Endothelial cell of umbilical vein (primary cell): ENCODE results near the gene ACTL7B.

Experiments used
- CTCF ChIP-seq, 2 donors: IDR thresholded peaks; 1 replicate in 1 of 2; 2 replicates in 1 of 2; pipeline ENCODE4 v1.5.1; 2011; ENCODE audit warnings: low read length in 2 of 2, mild to moderate bottlenecking in 2 of 2, moderate library complexity in 2 of 2, control low read depth in 1 of 2, inconsistent platforms in 1 of 2, low read depth in 1 of 2; ENCODE audit not compliant: insufficient read depth in 1 of 2; ENCODE audit errors: extremely low read depth in 1 of 2
- EZH2 ChIP-seq: IDR thresholded peaks from 2 replicates; pipeline ENCODE4 v1.6.1; 2012; ENCODE audit warnings: borderline replicate concordance, low read depth, mild to moderate bottlenecking, moderate library complexity, low read length, inconsistent platforms; ENCODE audit not compliant: severe bottlenecking
- GATA2 ChIP-seq: IDR thresholded peaks from 2 replicates; pipeline ENCODE4 v1.7.0; 2011; ENCODE audit warnings: low read depth, mild to moderate bottlenecking, moderate library complexity, mixed read lengths, low read length; ENCODE audit not compliant: insufficient read length, insufficient read depth
- JUN ChIP-seq: IDR thresholded peaks from 2 replicates; pipeline ENCODE4 v1.6.1; 2011; ENCODE audit warnings: borderline replicate concordance, low read depth; ENCODE audit not compliant: insufficient read length, insufficient read depth
- POLR2A ChIP-seq: IDR thresholded peaks from 2 replicates; pipeline ENCODE4 v1.6.1; 2012; ENCODE audit warnings: low read depth, mild to moderate bottlenecking, control low read depth, low read length
- POLR2AphosphoS5 ChIP-seq: IDR thresholded peaks from 2 replicates; pipeline ENCODE4 v1.6.1; 2012; ENCODE audit warnings: low read depth, mild to moderate bottlenecking, control low read depth, low read length, moderate library complexity; ENCODE audit not compliant: insufficient read depth
- TF ChIP-seq, protein P1 (sequence below): IDR thresholded peaks from 2 replicates; pipeline ENCODE4 v1.6.1; 2011; ENCODE audit not compliant: insufficient read depth, insufficient read length

DNA sequence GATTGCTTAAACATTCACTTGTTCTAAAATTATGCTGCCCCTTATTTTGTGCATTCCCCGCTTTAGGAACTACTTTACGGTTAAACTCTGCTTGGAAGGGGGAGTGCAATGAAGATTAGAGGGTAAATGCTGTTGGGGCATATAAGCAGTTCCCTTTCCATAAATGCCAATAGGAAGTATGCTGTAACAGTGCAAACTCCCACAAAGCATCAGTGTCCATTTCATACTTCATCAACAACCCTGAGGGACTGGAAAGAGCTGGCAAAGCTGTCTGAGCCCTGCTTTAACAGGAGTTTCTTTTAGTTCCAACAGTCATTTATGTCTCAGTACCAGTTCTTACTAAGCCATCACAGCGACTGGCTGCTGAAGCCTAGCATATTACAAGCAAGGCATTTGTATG, 8.1 kb upstream of the ACTL7B start:
- no peak for TF ChIP-seq CTCF (IDR thresholded peaks at IDR 0.05; ENCODE audit: extremely low read depth in 1 of 2, insufficient read depth in 1 of 2, low read depth in 1 of 2, low read length in 2 of 2)
- no peak for TF ChIP-seq POLR2A
- no peak for TF ChIP-seq EZH2
- no peak for TF ChIP-seq POLR2AphosphoS5
- no peak for TF ChIP-seq GATA2
- TF ChIP-seq, protein P1, sequence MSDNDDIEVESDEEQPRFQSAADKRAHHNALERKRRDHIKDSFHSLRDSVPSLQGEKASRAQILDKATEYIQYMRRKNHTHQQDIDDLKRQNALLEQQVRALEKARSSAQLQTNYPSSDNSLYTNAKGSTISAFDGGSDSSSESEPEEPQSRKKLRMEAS: no peak
- TF ChIP-seq JUN: no peak
